ENCODE data around the gene ALOX15. TPM values are rescaled to one million over a fixed set of nuclear protein-coding genes. Genes with fewer than 3 reads are reported as not detected.

The ALOX15 gene
- total RNA-seq, 1 experiment from 2014 or later = 0.31 TPM

DNA sequence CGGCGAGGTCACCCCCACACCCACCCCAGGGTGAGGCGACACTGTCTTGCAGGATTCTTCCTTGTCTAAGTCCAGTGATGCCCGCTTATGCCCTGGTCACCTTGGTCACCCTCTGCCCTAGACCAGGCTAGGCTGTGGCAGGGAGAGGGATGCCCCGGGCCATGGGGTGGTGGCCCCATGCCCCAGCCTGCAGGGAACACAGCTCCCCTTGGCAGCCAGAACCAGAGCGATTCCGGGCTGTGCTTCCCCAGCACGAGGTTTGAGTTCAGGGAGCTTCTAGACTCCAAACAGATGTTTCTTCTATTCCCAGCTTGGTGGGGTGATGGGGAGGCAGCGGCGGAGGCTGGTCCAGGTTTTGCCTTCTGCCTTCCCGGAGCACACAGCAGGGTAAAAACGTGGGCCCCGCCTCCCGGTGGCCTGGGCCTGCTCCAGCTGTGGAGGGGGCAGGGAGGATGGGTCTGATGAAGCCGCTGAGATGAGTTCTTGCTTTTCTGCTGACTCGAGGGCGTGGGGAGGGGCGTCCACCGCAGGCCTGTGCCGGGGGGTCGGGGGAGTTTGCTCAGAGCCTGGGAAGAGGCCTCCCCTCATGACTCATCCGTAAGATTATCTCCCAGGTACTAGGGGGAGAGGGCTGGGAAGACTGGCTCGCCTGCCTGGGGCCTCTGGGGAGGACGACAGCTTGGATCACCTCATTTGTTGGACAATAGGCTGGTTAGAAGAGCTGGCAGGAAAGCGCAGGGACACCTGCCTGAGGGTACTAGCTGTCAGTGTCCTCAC lies 41.8 kb downstream of the ALOX15 start:
- no peak overlapping the region for H3K27ac ChIP-seq (ENCODE audit: insufficient read length, low read depth, low read length)

More for the DNA sequence above, 41.8 kb downstream of the ALOX15 start:
- H2BK20ac ChIP-seq (ENCODE audit: low read depth, low read length, poor library complexity, severe bottlenecking) = no peak overlapping the region
- no peak overlapping the region for H4K91ac ChIP-seq (ENCODE audit: insufficient read length, low read depth, low read length)
- no peak overlapping the region for H4K5ac ChIP-seq (ENCODE audit: insufficient read length, low read depth, low read length)
- no peak overlapping the region for H3K9ac ChIP-seq (ENCODE audit: extremely low read depth, insufficient read length, low read length)
- no peak overlapping the region for H4K8ac ChIP-seq (replicated peaks; ENCODE audit: insufficient read length, low read depth, low read length)
- H3K4me1 ChIP-seq (ENCODE audit: insufficient read depth, low read length) = peaks cover 3% of the 10 kb centered on the region; the same call in 1 of the 2 replicates
- Mint-ChIP-seq H3K9me3 (peaks cover 0 to 2% of the 10 kb centered on the region in 2 experiments; a peak in 2 of 5 replicates), H3K27ac (peak overlapping the region in 2 of 3 experiments; percentile 75 to 90; a peak in 5 of 7 replicates), H3K4me1 (peaks cover 31 to 48% of the 10 kb centered on the region in 2 experiments), H3K36me3 (ENCODE audit: insufficient read depth in 1 of 3, low read depth in 3 of 3) (peaks cover 0 to 4% (median 0%) of the 10 kb centered on the region in 3 experiments; a peak in 1 of 7 replicates), H3K27me3 (ENCODE audit: low read depth) (peaks cover 15% of the 10 kb centered on the region), H3K4me3 (peak overlapping the region; percentile 51 to 61)
- DNase-seq = peak; percentile 94
- H3K27me3 ChIP-seq (ENCODE audit: insufficient read depth, low read length) = no peaks in the 10 kb centered on the region
- H2BK120ac ChIP-seq (ENCODE audit: low read depth, low read length, poor library complexity, severe bottlenecking) = no peak overlapping the region
- H2AFZ ChIP-seq (ENCODE audit: low read length) = no peak overlapping the region
- H3K4me2 ChIP-seq (ENCODE audit: insufficient read depth, insufficient read length, low read length) = peak overlapping the region; percentile 27
- no peak overlapping the region for H3K56ac ChIP-seq (ENCODE audit: insufficient read length, low read depth, low read length)
- no peak overlapping the region for H2BK15ac ChIP-seq (ENCODE audit: low read depth, low read length)
- no peaks in the 10 kb centered on the region for H3K79me2 ChIP-seq (ENCODE audit: insufficient read depth, low read length)
- H3K79me1 ChIP-seq (ENCODE audit: insufficient read depth, low read depth, low read length, poor library complexity, severe bottlenecking) = no peaks in the 10 kb centered on the region
- TF ChIP-seq, protein P1, sequence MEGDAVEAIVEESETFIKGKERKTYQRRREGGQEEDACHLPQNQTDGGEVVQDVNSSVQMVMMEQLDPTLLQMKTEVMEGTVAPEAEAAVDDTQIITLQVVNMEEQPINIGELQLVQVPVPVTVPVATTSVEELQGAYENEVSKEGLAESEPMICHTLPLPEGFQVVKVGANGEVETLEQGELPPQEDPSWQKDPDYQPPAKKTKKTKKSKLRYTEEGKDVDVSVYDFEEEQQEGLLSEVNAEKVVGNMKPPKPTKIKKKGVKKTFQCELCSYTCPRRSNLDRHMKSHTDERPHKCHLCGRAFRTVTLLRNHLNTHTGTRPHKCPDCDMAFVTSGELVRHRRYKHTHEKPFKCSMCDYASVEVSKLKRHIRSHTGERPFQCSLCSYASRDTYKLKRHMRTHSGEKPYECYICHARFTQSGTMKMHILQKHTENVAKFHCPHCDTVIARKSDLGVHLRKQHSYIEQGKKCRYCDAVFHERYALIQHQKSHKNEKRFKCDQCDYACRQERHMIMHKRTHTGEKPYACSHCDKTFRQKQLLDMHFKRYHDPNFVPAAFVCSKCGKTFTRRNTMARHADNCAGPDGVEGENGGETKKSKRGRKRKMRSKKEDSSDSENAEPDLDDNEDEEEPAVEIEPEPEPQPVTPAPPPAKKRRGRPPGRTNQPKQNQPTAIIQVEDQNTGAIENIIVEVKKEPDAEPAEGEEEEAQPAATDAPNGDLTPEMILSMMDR (conservative IDR thresholded peaks at IDR 0.05) = no peak
- H3K14ac ChIP-seq (ENCODE audit: insufficient read depth, low read length) = peak overlapping the region; percentile 55; the same call in 1 of the 2 replicates
- H3K23ac ChIP-seq (ENCODE audit: insufficient read length, low read depth, low read length) = no peak overlapping the region
- WGBS (ENCODE audit: extremely low coverage, insufficient read length, low lambda C conversion rate) = no CpG with 5 or more reads among the region's 25 CpGs
- H2BK5ac ChIP-seq (ENCODE audit: insufficient read length, low read length) = no peak overlapping the region
- no peak overlapping the region for H3K18ac ChIP-seq (ENCODE audit: insufficient read length, low read depth, low read length)
- H3K4ac ChIP-seq (ENCODE audit: low read depth, low read length) = no peak overlapping the region
- no peak overlapping the region for H3T11ph ChIP-seq (ENCODE audit: low read length)
- H3K9me3 ChIP-seq (ENCODE audit: control insufficient read depth, low read depth, low read length) = no peaks in the 10 kb centered on the region
- H2AK5ac ChIP-seq (ENCODE audit: insufficient read length, low read length) = no peak overlapping the region
- H4K20me1 ChIP-seq (ENCODE audit: control insufficient read depth, insufficient read depth, insufficient read length) = no peaks in the 10 kb centered on the region
- no peaks in the 10 kb centered on the region for H3K23me2 ChIP-seq (ENCODE audit: insufficient read length, low read depth, low read length, poor library complexity, severe bottlenecking)
- no peak overlapping the region for H2BK12ac ChIP-seq (ENCODE audit: insufficient read length, low read depth, low read length)
